AG04449 (cell line): ENCODE results near the gene BTN3A1.
"Not testable (repeated sequence)": the region's sequence is repeated elsewhere in the genome, so short reads cannot be mapped to it uniquely, and the experiment has no call there.

Experiments
- CTCF ChIA-PET: fragments of 350-600 bp; formaldehyde crosslinking; extraction: SDS; loops from one replicate; lab custom pipeline; 2021; ENCODE audit warnings: antibody characterized with exemption; lab: Yijun Ruan, JAX
- POLR2A ChIA-PET: fragments of 400-600, 350-600 bp; formaldehyde crosslinking; extraction: SDS; loops from one replicate; lab custom pipeline; 2020; ENCODE audit warnings: antibody characterized with exemption, inconsistent platforms; lab: Yijun Ruan, JAX
- DNase-seq: peaks from one replicate; pipeline ENCODE4 v3.0.0-alpha.2; 2010; ENCODE audit warnings: low read depth, low spot score
- H3K4me3 ChIP-seq: 2 replicates; pipeline ENCODE4 v1.5.1; 2011; ENCODE audit warnings: low read depth, mild to moderate bottlenecking, control low read depth, low read length
- CTCF ChIP-seq: IDR thresholded peaks from one replicate; pipeline ENCODE4 v1.5.1; 2011; ENCODE audit warnings: mild to moderate bottlenecking, moderate library complexity, low read length, control low read depth, inconsistent platforms; ENCODE audit not compliant: insufficient read depth; ENCODE audit errors: missing control alignments

Gene BTN3A1

DNA sequence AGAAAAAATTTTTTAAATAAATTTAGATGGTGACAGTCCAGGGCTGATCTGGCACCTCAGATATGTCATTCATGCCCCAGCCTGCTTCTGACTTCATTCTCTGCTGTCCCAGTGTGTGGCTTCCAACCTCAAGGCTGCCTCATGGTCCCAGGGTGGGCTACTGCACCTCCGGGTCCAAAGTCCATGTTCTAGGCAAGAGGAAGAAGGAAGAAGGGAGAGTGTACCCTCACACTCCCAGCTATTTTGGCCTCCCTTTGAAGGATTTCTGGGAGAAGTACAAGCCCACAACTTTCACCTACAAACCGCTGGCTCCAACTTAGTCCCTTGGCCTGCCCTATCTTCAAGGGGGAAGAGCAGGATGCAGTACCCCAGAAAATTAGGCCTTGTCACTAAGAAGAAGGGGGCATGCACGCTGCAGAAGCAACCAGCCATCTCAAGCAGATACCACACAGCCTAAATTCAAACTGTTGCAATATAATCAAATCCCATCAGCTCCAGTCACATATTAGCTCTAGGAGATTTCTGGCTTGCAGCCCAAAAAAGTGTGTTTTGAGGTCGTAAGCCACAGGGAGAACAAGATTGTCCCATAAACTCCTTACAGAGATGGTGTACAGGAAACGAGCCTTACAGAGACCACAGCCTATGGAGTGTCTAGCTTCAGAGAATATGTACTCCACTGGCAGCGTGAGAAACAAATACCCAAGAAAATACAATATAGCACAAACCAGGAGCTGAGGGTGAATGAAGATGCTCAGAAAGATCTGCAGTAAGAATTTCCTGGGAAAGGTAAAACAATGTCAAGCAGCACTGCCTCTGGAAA lies 38.0 kb upstream of the BTN3A1 start:
- H3K4me3 ChIP-seq = peak overlapping the region; percentile 69
- CTCF ChIA-PET = interaction anchor here (0.9 kb wide), 1 partner anchor 10 kb away, joined by 3 read pairs; no protein-coding TSS in a partner anchor
- TF ChIP-seq CTCF = no peak
- POLR2A ChIA-PET = no interaction called here
- DNase-seq = no peak

GRCh38 chr6:26365633-26365995 lies 36.5 kb upstream of the BTN3A1 start:
- POLR2A ChIA-PET = no interaction called here
- TF ChIP-seq CTCF = no peak
- peak overlapping the region; percentile 69 for H3K4me3 ChIP-seq
- DNase-seq = no peak
- CTCF ChIA-PET = interaction anchor here (1.7 kb wide), 1 partner anchor 24 kb away, joined by 7 read pairs; no protein-coding TSS in a partner anchor

- CTCF ChIA-PET = interaction anchor here (1.7 kb wide), 1 partner anchor 25 kb away, joined by 7 read pairs; no protein-coding TSS in a partner anchor
- no peak for TF ChIP-seq CTCF
- no peak overlapping the region for H3K4me3 ChIP-seq
- POLR2A ChIA-PET = no interaction called here
- DNase-seq = no peak
Measured at GRCh38 chr6:26366504-26366903, 35.6 kb upstream of the BTN3A1 start.

DNA sequence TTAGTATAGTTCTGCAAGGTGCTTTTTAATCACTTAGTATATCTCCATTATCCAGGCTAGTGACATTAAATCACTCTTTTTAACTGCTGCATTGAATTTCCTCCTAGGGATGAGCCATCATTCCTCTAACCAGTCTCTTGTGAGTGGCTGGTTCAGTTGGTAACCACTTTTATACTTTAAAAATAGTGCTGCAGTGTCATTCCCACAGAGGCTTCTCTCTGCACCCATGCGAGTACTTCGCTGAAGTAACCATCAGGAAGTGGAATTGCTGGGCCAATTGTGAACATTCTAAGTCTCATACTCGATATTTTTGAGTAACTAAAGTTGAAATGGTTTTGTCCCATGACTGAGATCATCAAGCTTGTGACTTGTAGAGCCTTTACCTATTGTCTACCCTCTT lies 35.0 kb upstream of the BTN3A1 start:
- H3K4me3 ChIP-seq = no peak overlapping the region
- TF ChIP-seq CTCF = no peak
- CTCF ChIA-PET = interaction anchor here (1.7 kb wide), 1 partner anchor 26 kb away, joined by 7 read pairs; no protein-coding TSS in a partner anchor
- no peak for DNase-seq
- POLR2A ChIA-PET = no interaction called here

DNA sequence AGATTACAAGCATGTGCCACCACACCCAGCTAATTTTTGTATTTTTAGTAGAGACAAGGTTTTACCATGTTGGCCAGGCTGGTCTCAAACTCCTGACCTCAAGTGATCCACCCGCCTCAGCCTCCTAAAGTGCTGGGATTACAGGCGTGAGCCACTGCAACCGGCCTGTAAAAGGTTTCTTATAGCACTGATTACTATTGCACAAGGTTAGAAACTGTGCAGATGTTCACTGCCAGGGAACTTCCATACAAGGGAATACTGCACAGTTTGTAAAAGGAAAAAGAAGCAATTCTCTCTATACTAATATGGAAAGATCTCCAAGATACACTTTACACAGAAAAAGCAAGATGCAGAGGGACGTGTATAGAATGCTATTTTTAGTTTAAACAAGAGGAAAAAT lies 30.3 kb upstream of the BTN3A1 start:
- H3K4me3 ChIP-seq, CTCF ChIA-PET, DNase-seq, POLR2A ChIA-PET: not testable (repeated sequence)

GRCh38 chr6:26372308-26373144 lies 29.5 kb upstream of the BTN3A1 start:
- no peak for DNase-seq
- CTCF ChIA-PET = no interaction called here
- H3K4me3 ChIP-seq = no peak overlapping the region
- TF ChIP-seq CTCF = no peak
- POLR2A ChIA-PET = no interaction called here
